Stimulated activated CD4-positive, alpha-beta T cell treated with anti-CD3 and anti-CD28 coated beads, Interleukin-12 subunit alpha, Interleukin-12 subunit beta, amount 100 ng/mL, for 4 hours (primary cell): ENCODE data around the gene ABL1.
"Not testable (repeated sequence)": the region's sequence is repeated elsewhere in the genome, so short reads cannot be mapped to it uniquely, and the experiment has no call there.

Source experiments
- DNase-seq: peaks from one replicate; pipeline ENCODE4 v3.0.0-alpha.2; 2020

The ABL1 gene

DNA sequence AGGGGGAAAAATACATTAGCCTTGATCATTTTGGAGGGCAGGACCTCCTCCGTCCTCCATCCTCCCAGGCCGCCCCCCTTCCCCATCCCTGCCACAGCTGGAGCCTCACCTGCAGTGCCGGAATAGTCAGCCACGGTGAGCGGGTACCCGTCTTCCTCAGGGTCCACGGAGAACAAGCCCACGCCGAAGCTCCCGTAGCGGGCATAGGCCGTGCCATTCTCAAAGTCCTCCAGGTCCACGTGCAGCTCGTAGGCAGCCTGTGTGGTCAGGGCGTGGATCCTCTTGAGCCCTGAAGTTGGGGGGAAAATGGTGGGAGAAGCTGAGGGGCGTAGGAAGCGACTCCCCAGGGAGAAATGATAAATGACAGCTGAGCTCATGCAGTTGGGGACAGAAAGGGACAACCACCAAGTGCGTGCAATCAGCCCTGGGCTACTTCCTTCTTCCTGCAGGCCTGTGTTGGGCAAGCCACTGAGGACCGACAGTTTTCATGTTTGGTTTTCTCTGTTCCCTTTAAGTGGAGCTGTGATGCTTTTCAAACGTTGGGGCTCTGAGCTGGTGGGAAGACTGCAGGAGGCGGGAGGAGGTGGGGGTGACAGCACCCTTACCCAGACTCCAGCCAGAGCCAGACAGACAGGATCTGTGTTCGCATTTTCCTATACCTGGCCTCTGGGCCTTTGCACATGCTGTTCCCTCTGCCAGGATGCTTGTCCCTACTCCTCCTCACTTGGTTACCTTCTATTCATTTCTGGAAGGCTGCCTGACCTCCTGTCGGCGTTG, 70.3 kb downstream of the ABL1 start:
- DNase-seq: no peak

DNA sequence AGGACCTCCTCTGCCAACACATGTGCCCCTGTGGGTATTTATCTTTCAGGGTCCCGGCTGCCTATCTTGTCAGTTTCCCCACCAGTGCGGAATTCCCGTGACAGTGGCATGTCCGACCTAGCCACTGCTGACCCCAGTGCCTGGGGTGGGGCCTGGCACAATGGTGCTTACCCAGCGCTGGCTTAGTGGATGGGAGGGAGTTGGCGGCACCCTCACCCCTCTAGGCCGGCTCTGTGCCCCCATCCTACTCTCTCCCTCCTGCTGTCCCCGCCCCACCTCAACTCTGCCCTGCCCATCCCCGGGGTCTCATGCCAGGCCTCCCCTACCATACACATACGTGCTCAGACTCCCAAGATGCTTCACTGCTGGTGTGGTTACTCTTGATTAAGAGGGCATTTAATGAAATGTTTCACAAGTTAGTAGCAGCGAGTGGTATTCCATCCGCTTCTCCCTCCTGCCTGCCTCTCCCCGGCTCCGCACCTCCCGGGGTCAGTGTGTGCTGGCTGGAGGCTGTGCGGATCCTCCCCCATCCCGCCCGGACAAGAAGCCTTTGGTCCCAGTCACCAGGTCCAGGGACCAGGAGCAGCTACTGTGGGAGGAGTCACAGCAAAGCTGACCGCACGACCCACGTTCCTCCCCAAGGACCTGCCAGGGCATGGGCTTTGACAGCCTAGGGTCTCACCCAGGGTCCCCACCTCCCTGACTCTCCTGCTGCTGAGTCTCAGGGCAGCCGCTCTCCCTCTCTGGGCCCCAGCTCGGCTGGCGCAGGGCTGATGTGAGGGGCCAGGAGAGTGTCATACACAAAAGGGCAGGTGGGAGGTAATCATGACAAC, 71.1 kb downstream of the ABL1 start:
- no peak for DNase-seq

DNA sequence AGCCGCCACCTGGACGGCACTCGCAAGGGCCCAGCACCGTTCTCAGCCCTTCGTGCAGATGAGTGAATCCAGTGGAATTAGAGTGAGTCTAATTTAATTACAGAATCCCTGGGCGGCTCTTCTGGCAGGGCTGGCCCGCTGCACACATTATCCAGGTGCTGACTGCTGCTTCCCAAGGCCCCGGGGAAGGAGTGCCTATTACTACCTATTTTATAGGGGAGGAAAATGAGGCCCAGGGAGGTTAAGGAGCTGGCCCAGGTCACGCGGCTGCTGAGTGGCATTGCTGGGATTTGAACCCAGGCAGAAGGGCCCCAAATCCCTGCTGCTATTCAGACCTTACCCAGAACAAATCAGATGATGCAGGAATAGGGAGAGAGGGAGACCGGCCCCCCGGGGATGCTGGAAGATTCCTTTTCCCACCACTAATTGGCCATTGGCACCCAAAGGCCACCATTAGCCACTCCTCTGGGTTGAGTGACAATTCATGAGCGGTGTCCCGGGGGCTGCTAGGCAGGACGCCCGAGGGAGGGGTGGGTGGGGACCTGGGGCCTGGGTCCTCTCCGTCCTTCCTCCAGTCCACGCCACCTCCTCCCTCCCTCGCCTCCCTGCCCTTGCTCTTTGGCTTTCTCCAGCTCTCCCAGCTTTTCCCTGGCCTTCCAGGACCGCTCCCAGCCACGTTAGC, 71.8 kb downstream of the ABL1 start:
- DNase-seq: no peak

GRCh38 chr9:130908146-130908877, 73.3 kb downstream of the ABL1 start:
- no peak for DNase-seq

- no peak for DNase-seq
These were observed 73.9 kb downstream of the ABL1 start for GRCh38 chr9:130908878-130909355.

GRCh38 chr9:130910041-130910440, 75.0 kb downstream of the ABL1 start:
- DNase-seq: not testable (repeated sequence)

DNA sequence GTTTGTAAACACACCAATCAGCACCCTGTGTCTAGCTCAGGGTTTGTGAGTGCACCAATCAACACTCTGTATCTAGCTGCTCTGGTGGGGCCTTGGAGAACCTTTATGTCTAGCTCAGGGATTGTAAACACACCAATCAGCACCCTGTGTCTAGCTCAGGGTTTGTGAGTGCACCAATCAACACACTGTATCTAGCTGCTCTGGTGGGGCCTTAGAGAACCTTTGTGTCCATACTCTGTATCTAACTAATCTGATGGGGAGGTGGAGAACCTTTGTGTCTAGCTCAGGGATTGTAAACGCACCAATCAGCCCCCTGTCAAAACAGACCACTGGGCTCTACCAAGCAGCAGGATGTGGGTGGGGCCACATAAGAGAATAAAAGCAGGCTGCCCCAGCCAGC, 75.6 kb downstream of the ABL1 start:
- DNase-seq: not testable (repeated sequence)

DNA sequence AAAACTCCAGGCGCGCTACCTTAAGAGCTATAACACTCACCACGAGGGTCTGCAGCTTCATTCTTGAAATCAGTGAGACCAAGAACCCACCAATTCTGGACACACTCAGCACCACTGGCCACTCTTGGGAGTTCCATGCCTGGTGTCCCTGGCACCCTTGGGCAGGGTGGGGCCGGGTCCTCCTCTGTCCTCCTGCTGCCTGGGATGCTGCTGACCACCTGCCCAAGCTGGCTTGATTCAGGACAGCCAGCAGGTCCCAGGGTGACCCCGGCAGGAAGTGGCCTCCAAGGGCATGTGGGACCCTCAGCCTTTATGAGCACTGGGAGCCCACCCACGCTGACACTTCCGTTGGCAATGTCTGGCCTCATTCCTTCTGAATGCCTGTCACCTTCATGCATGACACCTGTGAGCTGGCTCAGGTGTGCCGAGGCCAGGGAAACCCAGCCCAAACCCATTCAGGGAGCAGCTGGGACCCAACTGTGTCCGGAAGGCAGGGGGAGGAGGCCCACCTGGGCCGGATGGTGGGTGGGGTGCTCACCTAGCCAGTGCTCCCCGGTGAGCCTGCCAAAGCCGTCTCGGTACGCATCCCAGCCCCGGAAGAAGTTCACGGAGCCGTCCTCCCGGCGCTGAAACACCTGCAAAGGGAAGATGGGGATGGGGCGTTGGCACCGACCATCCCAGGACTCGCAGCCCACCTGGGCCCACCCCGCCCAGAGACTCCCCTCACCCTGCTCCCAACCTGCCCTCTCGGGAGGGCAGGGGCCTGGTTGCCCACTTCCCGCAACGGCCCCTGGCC, 76.4 kb downstream of the ABL1 start:
- DNase-seq: no peak

DNA sequence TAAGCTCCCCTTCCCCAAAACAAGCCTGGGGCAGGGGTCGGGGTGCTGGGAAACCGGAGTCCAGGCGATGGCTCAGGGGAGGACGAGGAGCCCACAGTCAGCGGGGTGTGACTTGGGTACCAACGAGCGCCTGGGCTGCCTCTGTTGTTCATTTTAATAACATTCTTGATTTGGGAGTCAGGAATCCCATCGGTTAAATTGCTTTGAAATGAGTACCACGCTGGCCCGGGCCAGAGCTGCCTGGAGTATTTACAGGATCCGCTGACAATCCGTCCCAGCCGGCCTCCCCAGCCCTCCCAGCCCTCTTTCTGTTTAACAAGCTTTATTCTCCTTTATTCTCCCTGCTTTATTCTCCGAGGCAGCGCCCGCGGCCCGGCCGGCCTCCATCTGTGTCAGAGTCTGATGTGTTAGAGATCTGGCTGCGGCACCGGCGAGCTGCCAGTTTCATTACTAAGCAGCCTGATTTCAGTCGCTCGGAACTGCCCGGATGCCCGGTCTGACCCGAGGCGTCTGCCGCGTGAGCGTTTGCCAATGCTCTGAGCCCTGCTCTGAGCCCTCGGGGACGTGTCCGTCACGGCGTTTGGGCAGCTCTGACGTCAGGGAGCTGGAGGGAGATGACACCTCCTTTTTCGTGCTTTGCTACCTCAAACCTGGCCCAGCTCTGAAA, 78.0 kb downstream of the ABL1 start:
- DNase-seq: no peak

- no peak for DNase-seq
These were observed 78.8 kb downstream of the ABL1 start for GRCh38 chr9:130913599-130914416.

GRCh38 chr9:130914417-130915095, 79.5 kb downstream of the ABL1 start:
- DNase-seq: no peak

DNA sequence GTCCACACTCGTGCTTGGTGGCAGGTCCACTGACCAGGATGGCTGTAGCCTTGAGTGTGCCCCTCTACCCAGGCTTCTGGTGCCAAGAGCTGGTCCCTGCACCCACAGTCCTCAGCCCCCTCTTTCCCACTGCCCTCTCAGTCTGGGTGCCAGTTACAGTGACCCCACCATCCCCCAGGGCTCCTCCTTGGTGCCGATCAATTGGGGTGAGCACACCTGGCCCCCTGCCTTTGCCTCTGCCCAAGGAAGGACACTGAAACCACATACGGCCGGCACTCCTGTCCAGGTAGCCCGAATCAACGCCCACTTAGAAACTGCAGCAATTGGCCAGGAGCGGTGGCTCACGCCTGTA, 80.0 kb downstream of the ABL1 start:
- no peak for DNase-seq

DNA sequence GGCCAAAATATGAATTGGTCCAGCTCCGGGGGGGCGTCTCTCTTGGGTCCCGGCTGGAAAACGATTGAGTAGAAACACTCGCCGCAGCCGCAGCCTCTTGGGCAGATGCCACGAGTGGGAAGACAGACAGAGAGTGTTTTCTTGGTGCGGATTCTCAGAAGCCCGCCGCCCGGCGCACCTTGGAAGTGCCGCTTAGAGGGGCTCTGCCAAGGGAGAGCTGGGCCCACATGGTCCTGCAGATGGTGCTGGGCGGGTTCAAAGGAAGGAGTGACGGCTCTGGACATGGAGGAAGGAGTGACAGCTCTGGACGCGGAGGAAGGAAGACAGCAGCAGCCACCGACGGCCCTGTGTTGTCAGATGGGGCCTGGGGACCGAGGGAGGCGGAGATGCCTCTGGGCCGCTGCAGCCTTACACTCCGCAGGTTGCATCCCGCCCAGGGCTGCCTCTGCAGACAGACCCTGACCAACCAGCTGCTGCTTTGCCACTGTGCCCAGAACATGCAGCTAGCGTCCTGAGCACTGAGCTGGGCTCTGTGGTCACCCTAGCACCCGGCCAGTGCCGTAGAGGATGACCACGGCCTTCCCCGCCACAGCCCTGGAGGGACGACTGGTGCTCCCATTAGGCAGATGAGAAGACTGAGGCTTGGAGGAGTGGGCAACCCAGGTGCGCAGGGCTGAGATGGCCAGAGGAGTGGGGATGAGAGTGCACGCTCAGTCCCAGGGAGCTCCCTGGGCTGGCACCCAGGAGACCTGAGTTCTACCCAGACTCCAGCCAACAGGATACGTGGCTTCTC, 82.3 kb downstream of the ABL1 start:
- DNase-seq: no peak

GRCh38 chr9:130918101-130918825, 83.2 kb downstream of the ABL1 start:
- no peak for DNase-seq

- DNase-seq: no peak
These were observed 83.9 kb downstream of the ABL1 start for GRCh38 chr9:130918826-130919558.

- DNase-seq: no peak
These were observed 84.6 kb downstream of the ABL1 start for GRCh38 chr9:130919559-130920145.

DNA sequence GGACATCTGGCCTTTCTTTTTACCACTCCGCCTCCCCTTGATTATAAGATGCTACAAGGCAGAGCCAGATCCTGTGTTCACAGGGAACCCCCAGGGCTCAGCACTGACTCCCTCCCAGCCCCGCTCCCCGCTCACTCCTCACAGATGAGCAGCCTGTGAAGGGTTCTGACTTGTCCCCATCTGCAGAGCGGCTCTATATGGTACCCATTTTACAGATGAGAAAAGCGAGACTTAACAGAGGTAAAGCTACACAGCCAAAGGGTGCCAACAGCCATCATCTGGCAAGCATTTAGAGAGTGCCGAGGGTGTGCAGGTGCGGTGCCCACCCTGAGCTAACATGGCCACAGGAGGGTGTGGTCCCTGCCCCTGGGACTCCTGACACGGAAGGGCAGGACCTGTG, 85.2 kb downstream of the ABL1 start:
- no peak for DNase-seq
